ENCODE measurements around the gene CTDSPL.

The CTDSPL gene

GRCh38 chr3:37888421-37888820, 26.7 kb downstream of the CTDSPL start:
- H3K4me3 ChIP-seq (ENCODE audit: low read depth, low read length), result no peak overlapping the region

- H3K4me3 ChIP-seq (ENCODE audit: low read depth, low read length), result no peak overlapping the region
Measured at GRCh38 chr3:37890522-37890921, 28.8 kb downstream of the CTDSPL start.

DNA sequence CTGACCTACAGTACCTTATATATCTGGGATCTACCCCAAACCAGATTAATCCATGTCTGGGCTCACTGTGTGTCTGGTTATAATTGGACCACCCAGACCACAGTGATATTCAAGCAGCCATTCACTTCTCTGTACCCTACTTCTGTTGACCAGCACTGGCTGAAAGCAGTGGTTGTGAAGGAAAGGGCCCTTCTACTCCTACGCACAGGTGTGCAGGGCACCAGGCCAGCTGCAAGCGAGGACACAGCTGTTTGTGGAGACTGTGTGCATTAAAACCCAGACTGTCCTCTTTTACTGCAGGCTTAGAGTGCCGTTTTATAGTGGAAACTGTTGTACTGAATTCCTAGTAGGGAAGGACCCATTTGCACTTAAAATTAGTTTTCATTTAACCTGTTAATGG, 29.5 kb downstream of the CTDSPL start:
- no peak overlapping the region for H3K4me3 ChIP-seq (ENCODE audit: low read depth, low read length)

DNA sequence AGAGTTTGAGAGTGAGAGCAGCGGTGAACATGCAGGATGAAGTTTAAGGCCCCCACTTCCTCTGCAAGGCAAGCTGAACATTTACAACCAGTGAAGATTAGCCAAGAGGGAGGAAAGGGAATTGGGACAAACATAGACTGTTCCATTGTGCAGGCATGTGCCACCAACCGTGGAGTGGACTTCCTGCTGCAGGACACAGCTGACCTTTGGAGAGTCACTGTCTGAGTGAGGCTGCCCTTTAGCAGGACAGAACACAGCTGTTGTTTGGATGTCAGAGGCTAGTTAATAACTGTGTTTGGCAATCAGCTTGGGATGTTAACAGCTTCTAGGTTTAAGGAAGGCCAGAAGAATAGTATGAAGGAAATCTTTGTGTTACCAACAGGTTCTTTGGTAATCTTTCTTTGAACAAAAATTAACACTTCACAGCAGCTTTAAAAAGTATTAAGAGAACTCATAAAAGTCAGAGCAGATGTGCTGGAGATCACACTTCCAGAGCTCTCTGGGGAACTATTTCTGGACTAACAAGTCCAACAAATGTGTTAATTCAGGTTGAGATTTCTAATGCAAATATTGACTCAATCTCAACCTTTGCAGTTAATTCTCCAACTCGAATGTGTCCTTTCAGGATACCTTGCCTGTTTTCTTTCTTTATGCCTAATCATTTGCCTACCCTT, 31.4 kb downstream of the CTDSPL start:
- no peak overlapping the region for H3K4me3 ChIP-seq (ENCODE audit: low read depth, low read length)

DNA sequence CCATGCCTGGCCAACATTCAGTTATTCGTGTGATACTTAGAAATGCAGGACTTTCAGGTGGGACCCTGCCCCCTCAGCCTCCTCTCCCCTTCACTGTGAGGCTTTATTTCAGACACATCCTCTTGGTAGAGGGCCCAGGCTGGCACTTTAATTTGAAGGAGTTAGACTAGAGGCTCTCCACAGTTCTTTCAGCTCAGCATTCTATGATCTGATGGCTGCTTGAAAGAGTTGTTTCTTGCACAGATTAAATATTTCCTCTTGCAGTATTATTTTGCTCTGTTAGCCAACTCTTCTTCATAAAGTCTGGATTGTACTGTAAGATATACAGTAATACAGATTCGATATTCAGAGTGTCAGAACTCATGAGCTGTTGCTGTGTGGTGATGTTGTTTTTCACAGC, 35.1 kb downstream of the CTDSPL start:
- H3K4me3 ChIP-seq (ENCODE audit: low read depth, low read length), result no peak overlapping the region

DNA sequence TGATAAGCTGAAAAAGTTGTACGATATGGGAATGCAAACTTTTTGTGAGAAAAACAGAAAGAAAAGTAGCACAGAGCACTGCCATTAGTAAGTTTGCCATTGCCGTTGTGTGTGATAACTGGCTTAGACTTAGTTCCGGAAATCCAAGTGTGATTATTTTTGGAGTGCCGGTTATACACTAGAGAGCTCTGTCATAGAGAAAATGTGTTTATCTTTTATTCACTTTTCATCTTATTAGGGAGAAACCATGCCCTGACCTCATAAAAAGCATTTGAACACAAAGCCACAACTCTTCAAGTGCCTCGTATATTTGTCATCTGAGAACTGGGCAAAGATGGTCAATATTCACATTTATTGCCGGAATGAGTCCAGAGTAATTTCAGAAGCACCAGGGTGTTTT, 36.1 kb downstream of the CTDSPL start:
- H3K4me3 ChIP-seq (ENCODE audit: low read depth, low read length), result no peak overlapping the region

DNA sequence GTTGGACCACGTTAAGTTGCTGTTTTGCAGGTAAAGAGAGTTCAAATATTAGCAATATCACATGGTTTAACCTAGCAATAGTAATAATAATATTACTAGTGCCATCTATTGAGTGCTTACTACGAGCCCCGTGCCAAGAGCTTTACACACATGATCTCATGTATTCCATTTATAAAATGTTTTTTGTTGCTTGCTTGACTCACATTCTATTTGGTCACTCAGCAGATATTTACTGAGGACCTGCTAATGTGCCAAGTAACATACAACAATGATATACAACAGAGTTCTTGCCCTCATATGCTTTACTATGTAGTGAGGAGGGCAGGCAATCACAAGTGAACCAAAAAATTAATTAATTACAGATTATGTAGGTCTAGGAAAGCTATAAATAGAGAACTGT, 36.7 kb downstream of the CTDSPL start:
- no peak overlapping the region for H3K4me3 ChIP-seq (ENCODE audit: low read depth, low read length)

- no peak overlapping the region for H3K4me3 ChIP-seq (ENCODE audit: low read depth, low read length)
Measured at GRCh38 chr3:37899101-37899707, 37.5 kb downstream of the CTDSPL start.

GRCh38 chr3:37899711-37900306, 38.1 kb downstream of the CTDSPL start:
- H3K4me3 ChIP-seq (ENCODE audit: low read depth, low read length), result no peak overlapping the region

DNA sequence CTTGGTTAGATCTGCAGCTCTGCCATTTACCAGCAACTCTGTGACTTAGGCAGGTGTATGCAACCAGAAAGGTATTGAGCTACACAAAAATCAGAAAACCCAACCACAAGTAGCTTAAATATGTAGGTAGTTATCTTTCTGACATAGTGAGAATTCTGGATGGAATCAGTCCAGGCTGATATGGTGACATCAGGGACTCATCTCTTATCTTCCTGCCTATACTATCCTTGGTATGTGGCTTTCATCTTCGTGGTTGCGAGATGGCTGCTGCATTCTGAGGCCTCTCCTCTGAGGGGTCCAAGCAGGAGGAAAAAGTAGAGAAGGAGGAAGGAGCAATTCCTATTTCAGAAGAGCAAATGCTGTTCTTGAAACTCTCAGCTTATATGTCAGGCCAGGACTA, 40.0 kb downstream of the CTDSPL start:
- H3K4me3 ChIP-seq (ENCODE audit: low read depth, low read length), result no peak overlapping the region

- H3K4me3 ChIP-seq (ENCODE audit: low read depth, low read length), result no peak overlapping the region
Measured at GRCh38 chr3:37902674-37903073, 41.0 kb downstream of the CTDSPL start.

DNA sequence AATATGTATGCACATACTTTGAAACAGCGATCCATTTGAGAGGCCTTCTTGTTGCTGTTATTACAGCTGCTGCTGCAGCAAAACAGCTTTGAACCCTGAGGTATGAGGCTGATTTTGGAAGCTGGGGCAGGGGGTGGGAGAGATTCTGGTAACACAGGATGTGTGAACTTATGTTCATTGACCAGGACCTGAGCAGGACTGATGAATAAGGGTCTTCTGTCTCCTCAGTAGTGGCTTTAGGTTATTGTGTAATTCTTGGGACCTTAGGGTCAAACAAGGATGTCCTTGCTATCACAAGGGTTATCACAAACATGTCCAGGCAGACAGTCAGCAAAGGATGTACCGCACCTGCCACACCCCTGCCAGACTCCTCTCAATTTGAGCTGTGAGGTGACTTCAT, 41.6 kb downstream of the CTDSPL start:
- H3K4me3 ChIP-seq (ENCODE audit: low read depth, low read length), result no peak overlapping the region

GRCh38 chr3:37903734-37904133, 42.1 kb downstream of the CTDSPL start:
- no peak overlapping the region for H3K4me3 ChIP-seq (ENCODE audit: low read depth, low read length)

DNA sequence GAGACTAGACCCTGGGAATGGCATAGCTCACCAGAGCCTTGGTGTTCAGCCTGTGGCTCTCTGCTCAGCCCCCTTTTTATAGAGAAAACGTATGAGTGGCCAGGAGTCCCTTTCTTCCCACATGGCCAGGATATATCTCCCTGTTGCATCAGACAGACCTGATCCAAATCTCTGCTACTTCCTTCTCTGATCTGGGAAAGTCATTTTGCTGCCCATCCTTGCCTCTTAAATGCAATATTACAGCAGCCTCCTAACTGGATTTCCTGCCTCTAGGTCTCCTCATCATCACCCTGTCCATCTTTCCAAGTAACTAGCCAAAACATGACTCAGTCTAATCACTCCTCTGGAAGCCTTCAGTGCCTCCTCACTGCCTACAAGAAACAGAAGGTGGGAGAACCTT, 42.9 kb downstream of the CTDSPL start:
- no peak overlapping the region for H3K4me3 ChIP-seq (ENCODE audit: low read depth, low read length)

DNA sequence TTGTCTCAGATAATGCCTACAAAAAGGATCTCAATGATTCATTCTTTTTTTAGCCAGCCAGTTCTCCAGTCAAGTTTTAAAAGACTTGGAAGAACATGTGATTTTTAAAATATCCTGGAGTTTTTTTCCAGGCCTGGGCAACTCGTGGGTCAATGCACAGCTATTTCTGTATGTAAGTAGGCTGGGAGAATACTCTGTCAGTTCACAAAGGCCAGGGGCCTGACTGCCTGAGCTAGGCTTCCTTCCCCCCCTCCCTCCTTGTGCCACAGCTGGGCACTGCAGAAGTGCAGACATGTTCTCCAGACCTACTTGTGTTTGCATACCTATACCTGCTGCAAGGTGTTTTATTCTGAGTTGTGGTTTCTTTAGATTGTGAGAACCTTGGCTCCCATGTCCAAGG, 43.7 kb downstream of the CTDSPL start:
- H3K4me3 ChIP-seq (ENCODE audit: low read depth, low read length), result no peak overlapping the region

DNA sequence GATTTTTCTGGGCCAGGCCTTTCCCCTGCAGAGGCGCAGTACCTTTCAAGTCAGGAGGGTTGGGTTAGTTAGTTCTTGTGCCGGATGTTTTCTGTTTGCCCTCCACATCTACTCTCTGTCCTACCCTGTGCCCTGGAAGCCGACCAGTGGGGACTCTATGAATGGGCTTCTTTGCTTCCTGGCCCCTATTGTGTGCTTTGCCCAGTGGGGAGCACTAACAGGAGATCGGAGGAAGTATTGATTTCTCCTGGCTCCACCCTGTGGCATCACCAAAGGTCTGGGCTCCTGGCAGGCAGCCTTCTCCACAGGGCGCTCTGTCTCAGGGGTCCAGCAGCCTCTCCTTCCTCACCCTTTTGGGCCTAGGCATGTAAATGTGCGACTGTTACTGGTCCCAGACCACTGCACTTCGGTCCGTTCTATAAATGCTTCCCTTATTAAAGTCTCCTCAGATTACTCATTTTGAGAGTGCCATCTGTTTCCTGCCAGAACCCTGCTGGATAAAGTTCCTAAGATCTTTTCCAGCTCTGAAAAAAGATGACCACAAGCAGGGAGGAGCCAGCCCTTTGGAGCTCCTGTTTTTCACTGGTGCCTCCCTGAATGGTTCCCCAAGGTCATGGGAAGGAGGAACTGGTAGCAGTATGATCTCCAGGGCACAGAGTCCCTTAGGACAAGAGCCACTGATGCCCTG, 44.5 kb downstream of the CTDSPL start:
- no peak overlapping the region for H3K4me3 ChIP-seq (ENCODE audit: low read depth, low read length)

DNA sequence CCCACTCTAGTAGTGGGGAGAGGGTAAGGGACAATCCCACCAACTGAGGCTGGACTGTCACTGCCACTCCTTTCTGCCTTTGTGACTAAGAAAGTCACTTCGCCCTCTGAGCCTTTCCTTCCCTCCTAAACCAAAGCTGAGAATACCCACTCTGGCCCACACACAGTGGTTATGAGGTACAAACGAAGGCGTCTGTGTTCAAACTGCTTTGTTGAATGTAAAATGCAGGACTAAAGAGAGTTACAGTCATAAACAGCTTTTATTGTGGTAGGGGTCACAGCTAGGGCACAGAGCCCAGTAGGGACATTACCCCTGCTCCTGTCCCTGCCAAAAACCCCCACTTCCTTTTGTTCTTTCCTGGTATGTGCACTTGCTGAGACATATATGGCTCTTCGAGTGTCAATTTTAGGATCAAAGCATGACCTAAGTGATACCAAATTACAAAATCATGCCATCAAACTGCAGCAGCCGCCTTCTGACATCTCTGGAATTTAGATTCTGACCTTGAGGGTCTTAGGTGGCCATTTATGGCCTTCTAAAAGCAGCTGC, 45.1 kb downstream of the CTDSPL start:
- no peak overlapping the region for H3K4me3 ChIP-seq (ENCODE audit: low read depth, low read length)

- H3K4me3 ChIP-seq (ENCODE audit: low read depth, low read length), result no peak overlapping the region
Measured at GRCh38 chr3:37907371-37907770, 45.7 kb downstream of the CTDSPL start.

DNA sequence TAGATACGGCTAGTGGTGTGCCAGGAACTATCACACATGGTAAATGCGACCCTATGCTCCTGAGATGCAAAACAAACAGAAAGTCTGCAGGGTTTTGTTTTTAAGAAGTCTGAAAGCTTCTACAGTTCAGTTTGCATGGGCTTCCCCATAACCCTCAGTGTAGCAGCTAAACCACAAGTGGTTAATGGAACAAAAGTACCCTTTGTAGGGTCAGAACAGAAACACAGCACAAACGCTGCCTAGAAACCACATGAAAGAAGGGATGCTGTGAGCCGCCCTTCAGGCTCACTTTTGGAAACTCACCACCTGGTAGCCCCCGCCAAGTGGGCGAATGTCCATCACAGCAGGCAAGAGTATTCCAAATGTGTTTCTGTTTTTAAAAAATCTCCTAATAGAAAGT, 46.2 kb downstream of the CTDSPL start:
- H3K4me3 ChIP-seq (ENCODE audit: low read depth, low read length), result no peak overlapping the region

DNA sequence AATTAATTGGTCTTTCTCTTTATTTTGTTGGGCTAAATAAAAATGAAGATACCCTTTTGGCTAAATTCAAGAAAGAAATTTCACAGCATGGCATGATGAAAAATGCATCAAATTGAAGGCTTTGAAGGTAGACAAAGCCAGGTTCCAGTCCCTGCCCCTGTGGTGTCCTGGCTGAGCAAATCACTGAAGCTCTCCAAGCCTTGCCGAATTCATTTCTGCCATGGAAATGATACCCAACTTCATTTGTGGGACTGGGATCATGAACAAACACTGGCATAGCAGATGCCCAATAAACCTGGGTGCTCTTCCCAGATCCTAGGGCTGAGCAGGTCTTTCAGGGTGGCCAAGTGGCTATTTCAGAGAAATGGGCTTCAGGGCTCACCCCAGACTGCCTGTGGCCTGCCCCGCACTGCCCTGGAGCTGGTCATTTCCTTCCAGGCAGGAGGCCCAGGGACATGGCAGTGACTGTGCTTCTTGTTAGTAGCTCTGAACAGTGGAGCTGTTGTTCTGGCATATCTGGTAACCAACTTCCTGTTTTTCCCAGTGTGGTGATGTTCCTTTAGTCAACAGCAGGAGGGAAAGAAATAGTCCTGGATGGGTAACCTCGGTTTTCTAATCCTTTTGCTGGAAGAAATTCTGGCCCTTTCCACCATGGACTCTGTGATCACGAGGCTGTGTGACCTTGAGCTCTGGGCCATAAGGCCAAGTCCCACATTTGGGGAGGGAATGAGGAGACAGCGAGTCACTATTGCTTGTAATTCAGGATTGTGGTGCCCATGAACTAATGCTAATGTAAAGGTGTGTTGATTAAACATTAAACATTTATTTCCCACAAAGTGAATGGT, 47.6 kb downstream of the CTDSPL start:
- no peak overlapping the region for H3K4me3 ChIP-seq (ENCODE audit: low read depth, low read length)

All from iPS-11a (cell line).